ENCODE measurements around the gene CALCOCO1. TPM values are rescaled to one million over a fixed set of nuclear protein-coding genes. Genes with fewer than 3 reads are reported as not detected.

Gene CALCOCO1
- total and polyA plus RNA-seq, 2 of the 13 experiments (the other 11 are each of a cell fraction or from before 2014, with no cell fraction given): 7.7 to 47.7 TPM

DNA sequence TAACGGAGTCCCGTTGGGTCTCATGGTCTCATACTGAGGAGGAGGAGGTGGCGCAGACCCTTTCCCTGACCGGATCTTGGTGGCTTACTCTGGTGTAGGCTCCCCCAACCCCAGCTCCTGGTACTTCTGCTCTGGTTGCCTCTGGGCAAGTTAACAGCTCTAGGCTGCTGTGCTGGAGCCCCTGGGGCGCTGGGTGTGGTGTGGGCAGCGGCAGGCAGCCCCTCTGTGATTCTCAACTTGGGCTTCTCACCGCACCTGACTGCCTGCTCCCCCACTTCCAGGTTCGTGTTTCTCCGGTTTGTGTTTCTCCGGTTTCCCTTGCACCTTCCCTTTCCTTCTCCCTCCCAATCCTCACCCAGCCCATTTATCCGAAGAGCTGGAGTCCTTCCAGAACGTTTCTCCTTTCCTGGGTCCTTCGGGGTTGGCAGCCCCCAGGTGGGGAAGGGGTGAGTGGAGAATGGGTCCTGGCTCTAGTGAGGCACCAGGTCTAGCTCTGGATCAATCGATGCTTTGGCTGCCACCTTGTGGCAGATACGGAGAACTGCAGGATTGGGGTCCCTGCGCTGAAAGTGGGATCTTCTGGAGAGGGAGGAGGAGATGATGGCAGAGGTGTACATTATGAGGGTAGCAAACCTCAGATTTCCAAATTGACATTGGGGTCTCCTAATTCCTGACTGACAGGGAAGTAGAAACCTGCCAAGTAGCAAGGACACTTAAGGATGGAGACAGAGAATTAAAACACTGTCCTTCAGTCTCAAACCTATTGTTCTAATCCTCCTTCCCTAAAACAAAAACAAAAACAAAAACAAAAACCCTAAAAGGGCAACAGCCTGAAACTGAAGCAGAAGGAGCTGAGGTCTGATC lies 16.2 kb upstream of the CALCOCO1 start (continued):
- TF ChIP-seq KLF16 (CRISPR knock-in tag; IDR thresholded peaks at IDR 0.05) (0 out of 4 replicates have a peak, but pooled peaks of 1 of the 2 experiments have one; percentile 18), RNF2 (conservative IDR thresholded peaks at IDR 0.05; ENCODE audit: low read depth) (peak; percentile 51; the same call in 1 of the 2 replicates), XRCC5 (optimal IDR thresholded peaks at IDR 0.05; ENCODE audit: low read length) (peak; percentile 40), THAP11 (CRISPR knock-in tag; IDR thresholded peaks at IDR 0.05) (peak; percentile 48; the same call in 1 of the 2 replicates), STAG1 (CRISPR knock-in tag; IDR thresholded peaks at IDR 0.05) (peak; percentile 71), SMC3 (IDR thresholded peaks at IDR 0.05; ENCODE audit: low read length) (peak; percentile 86), ZNF687 (CRISPR knock-in tag; IDR thresholded peaks at IDR 0.05) (0 out of 2 replicates have a peak, but pooled peaks have one; percentile 13), HOMEZ (CRISPR knock-in tag; IDR thresholded peaks at IDR 0.05; ENCODE audit: low read depth) (peak; percentile 39; the same call in 1 of the 2 replicates), ZNF772 (CRISPR knock-in tag; IDR thresholded peaks at IDR 0.05) (0 out of 2 replicates have a peak, but pooled peaks have one; percentile 38), FIP1L1 (IDR thresholded peaks at IDR 0.05; ENCODE audit: borderline replicate concordance, insufficient read depth, low read depth, low read length) (no peak), PAX8 (CRISPR knock-in tag; IDR thresholded peaks at IDR 0.05; ENCODE audit: borderline replicate concordance) (no peak), HMGXB4 (CRISPR knock-in tag; IDR thresholded peaks at IDR 0.05; ENCODE audit: borderline replicate concordance in 1 of 2, low read depth in 1 of 2) (0 out of 4 replicates have a peak, but pooled peaks of 1 of the 2 experiments have one; percentile 51)

Measured in HepG2 (cell line).